Ammon's horn (tissue), 1 donor: ENCODE results near the gene PITHD1.
"Not testable (repeated sequence)": the region's sequence is repeated elsewhere in the genome, so short reads cannot be mapped to it uniquely, and the experiment has no call there.

ENCODE experiments used
- DNase-seq: peaks from one replicate; pipeline ENCODE4 v3.0.0-alpha.2; 2016; ENCODE audit warnings: low spot score

The PITHD1 gene

GRCh38 chr1:23825762-23826522 is 47.7 kb downstream of the PITHD1 start:
- no peak for DNase-seq

GRCh38 chr1:23826590-23826989 is 48.4 kb downstream of the PITHD1 start:
- DNase-seq, result not testable (repeated sequence)

DNA sequence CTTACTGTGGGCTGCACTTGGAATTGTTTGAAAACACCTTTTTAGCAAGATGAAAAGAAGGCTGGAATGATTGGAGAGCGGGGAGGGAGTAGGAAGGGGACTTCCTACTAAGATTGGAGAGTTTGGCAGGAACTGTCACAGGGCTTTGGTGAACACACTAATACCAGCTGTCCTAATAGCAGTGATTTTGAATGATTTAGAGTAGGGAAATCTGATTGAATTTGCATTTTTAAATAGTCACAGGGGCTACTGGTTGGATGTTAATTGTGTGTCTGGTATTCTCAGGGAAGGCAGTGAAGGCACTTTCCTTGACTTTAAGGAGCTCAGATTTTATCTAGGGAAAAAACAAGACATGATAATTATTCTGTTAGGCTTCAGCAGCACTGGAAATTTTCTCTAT is 49.5 kb downstream of the PITHD1 start:
- DNase-seq, result no peak

GRCh38 chr1:23834156-23834555 is 55.9 kb downstream of the PITHD1 start:
- not testable (repeated sequence) for DNase-seq

DNA sequence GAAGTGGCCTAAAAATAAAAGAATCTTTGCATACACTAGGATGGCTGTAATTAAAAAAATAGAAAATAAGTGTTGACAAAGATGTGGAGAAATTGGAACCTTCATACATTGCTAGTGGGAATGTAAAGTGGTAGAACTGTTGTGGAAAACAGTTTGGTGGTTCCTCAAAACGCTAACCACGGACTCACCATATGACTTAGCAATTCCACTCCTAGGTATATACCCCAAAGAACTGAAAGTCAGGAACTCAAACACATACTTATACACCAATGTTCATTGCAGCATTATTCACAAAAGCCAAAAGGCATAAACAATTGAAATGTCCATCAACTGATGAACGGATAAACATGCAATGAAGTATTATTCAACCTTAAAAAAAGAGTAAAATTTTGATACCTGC is 57.8 kb downstream of the PITHD1 start:
- DNase-seq, result no peak
